ENCODE results near the gene ADH1B. TPM values are rescaled to one million over a fixed set of nuclear protein-coding genes. Genes with fewer than 3 reads are reported as not detected.

The ADH1B gene
- total RNA-seq, 1 experiment from 2014 or later, result not detected

- Histone ChIP-seq H3K4me2 (no peak overlapping the region), H4K20me1 (ENCODE audit: insufficient read depth) (no peaks in the 10 kb centered on the region), H3K27me3 (ENCODE audit: insufficient read depth, low read depth) (no peaks in the 10 kb centered on the region), H3K9me2 (ENCODE audit: insufficient read depth) (no peaks in the 10 kb centered on the region), H3K36me3 (ENCODE audit: low read depth) (no peaks in the 10 kb centered on the region), H3K4me1 (replicated peaks; ENCODE audit: insufficient read depth) (peaks cover 4% of the 10 kb centered on the region; the same call in 1 of the 2 replicates), H2AFZ (no peak overlapping the region), H3K27ac (no peak overlapping the region), H3K79me2 (ENCODE audit: low read depth) (no peaks in the 10 kb centered on the region), H3K4me3 (no peak overlapping the region), H3K9me3 (ENCODE audit: insufficient read depth, low read depth) (no peaks in the 10 kb centered on the region), H3F3A (ENCODE audit: insufficient read depth, low read depth) (no peaks in the 10 kb centered on the region)
- intact Hi-C loops (cut with micrococcal nuclease; ENCODE audit: unreplicated experiment), result no loop called here
- ChIA-PET POLR2A (ENCODE audit: unreplicated experiment) (no interaction called here), CTCF (no interaction called here)
- DNase-seq, result no peak
- BruUV-seq (replicated peaks), result no TSS peak
- TF ChIP-seq EZH2 (IDR thresholded peaks at IDR 0.05; ENCODE audit: low read depth), result no peak
- TF ChIP-seq, protein P1, sequence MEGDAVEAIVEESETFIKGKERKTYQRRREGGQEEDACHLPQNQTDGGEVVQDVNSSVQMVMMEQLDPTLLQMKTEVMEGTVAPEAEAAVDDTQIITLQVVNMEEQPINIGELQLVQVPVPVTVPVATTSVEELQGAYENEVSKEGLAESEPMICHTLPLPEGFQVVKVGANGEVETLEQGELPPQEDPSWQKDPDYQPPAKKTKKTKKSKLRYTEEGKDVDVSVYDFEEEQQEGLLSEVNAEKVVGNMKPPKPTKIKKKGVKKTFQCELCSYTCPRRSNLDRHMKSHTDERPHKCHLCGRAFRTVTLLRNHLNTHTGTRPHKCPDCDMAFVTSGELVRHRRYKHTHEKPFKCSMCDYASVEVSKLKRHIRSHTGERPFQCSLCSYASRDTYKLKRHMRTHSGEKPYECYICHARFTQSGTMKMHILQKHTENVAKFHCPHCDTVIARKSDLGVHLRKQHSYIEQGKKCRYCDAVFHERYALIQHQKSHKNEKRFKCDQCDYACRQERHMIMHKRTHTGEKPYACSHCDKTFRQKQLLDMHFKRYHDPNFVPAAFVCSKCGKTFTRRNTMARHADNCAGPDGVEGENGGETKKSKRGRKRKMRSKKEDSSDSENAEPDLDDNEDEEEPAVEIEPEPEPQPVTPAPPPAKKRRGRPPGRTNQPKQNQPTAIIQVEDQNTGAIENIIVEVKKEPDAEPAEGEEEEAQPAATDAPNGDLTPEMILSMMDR (conservative IDR thresholded peaks at IDR 0.05), result no peak
Observed at GRCh38 chr4:99334880-99335279, 13.7 kb upstream of the ADH1B start.

- Histone ChIP-seq H3K79me2 (ENCODE audit: low read depth) (no peaks in the 10 kb centered on the region), H3K27me3 (ENCODE audit: insufficient read depth, low read depth) (no peaks in the 10 kb centered on the region), H3K27ac (no peak overlapping the region), H3K36me3 (ENCODE audit: low read depth) (no peaks in the 10 kb centered on the region), H3K4me1 (replicated peaks; ENCODE audit: insufficient read depth) (peaks cover 4% of the 10 kb centered on the region; the same call in 1 of the 2 replicates), H4K20me1 (ENCODE audit: insufficient read depth) (no peaks in the 10 kb centered on the region), H3K4me3 (no peak overlapping the region), H3K4me2 (no peak overlapping the region), H2AFZ (no peak overlapping the region), H3K9me3 (ENCODE audit: insufficient read depth, low read depth) (no peaks in the 10 kb centered on the region), H3F3A (ENCODE audit: insufficient read depth, low read depth) (no peaks in the 10 kb centered on the region), H3K9me2 (ENCODE audit: insufficient read depth) (no peaks in the 10 kb centered on the region)
- intact Hi-C loops (cut with micrococcal nuclease; ENCODE audit: unreplicated experiment), result no loop called here
- no peak for DNase-seq
- ChIA-PET CTCF (no interaction called here), POLR2A (ENCODE audit: unreplicated experiment) (no interaction called here)
- TF ChIP-seq, protein P1 (conservative IDR thresholded peaks at IDR 0.05), result no peak
- no peak for TF ChIP-seq EZH2 (IDR thresholded peaks at IDR 0.05; ENCODE audit: low read depth)
- no TSS peak for BruUV-seq (replicated peaks)
Observed at GRCh38 chr4:99330648-99331047, 9.4 kb upstream of the ADH1B start.

DNA sequence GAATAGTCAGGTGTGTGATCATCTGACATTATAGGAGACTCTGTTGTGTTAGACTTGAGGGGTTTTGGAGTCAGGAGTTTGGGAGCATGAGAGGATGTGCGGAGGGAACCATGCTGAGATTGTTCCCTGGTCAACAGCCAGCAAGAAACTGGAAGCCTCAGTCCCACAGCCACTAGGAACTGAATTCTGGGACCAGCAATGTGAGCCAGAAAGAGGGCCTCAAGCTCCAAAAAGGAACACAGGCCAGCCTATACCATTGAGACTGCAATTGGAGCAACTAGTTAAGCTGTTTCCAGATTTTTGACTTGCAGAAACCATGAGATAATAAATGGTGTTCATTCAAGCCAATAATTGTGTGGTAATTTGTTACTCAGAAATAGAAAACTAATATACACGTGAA, 8.7 kb upstream of the ADH1B start:
- no peak for DNase-seq
- Histone ChIP-seq H2AFZ (no peak overlapping the region), H3F3A (ENCODE audit: insufficient read depth, low read depth) (no peaks in the 10 kb centered on the region), H3K4me3 (no peak overlapping the region), H3K27ac (no peak overlapping the region), H3K9me2 (ENCODE audit: insufficient read depth) (no peaks in the 10 kb centered on the region), H3K4me1 (replicated peaks; ENCODE audit: insufficient read depth) (peaks cover 4% of the 10 kb centered on the region; the same call in 1 of the 2 replicates), H3K79me2 (ENCODE audit: low read depth) (no peaks in the 10 kb centered on the region), H3K36me3 (ENCODE audit: low read depth) (no peaks in the 10 kb centered on the region), H3K27me3 (ENCODE audit: insufficient read depth, low read depth) (no peaks in the 10 kb centered on the region), H3K4me2 (no peak overlapping the region), H3K9me3 (ENCODE audit: insufficient read depth, low read depth) (no peaks in the 10 kb centered on the region), H4K20me1 (ENCODE audit: insufficient read depth) (no peaks in the 10 kb centered on the region)
- intact Hi-C loops (cut with micrococcal nuclease; ENCODE audit: unreplicated experiment), result no loop called here
- POLR2A ChIA-PET (ENCODE audit: unreplicated experiment), result no interaction called here
- no TSS peak for BruUV-seq (replicated peaks)
- CTCF ChIA-PET, result no interaction called here
- TF ChIP-seq, protein P1 (conservative IDR thresholded peaks at IDR 0.05), result no peak

All from PC-9 (cell line).